Measurements from ENCODE around the gene GRK5. TPM values are rescaled to one million over a fixed set of nuclear protein-coding genes. Genes with fewer than 3 reads are reported as not detected.

The GRK5 gene
- total RNA-seq, 1 experiment from 2014 or later = 4.8 TPM

DNA sequence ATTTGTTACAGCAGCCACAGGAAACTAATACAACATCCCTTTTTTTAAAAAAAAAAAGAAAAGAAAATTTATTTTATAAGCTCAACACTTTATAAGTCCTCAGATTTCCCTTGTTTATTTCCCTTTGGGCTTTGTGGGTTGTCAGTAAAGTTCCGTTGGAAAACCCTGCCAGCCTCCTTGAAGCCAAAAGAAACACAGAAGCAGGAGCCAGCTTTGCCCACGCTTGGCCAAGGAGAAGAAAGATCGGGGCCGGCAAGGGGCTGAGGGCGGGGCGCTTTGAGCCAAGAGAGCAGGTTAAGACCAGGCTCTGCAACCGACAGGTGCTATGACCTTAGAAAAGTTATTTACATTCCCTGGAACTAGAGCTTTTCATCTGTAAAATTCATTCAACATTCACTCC lies 262.5 kb downstream of the GRK5 start:
- intact Hi-C loops (cut with micrococcal nuclease; ENCODE audit: unreplicated experiment) = no loop called here
- Histone ChIP-seq H3K4me3 (no peak overlapping the region), H3K27me3 (ENCODE audit: insufficient read depth, low read depth) (no peaks in the 10 kb centered on the region), H3K4me1 (replicated peaks; ENCODE audit: insufficient read depth) (peaks cover 13% of the 10 kb centered on the region), H2AFZ (no peak overlapping the region), H3K36me3 (ENCODE audit: low read depth) (no peaks in the 10 kb centered on the region), H3K4me2 (no peak overlapping the region), H3K9me2 (ENCODE audit: insufficient read depth) (no peaks in the 10 kb centered on the region), H3K27ac (no peak overlapping the region), H3K9me3 (ENCODE audit: insufficient read depth, low read depth) (no peaks in the 10 kb centered on the region), H3F3A (ENCODE audit: insufficient read depth, low read depth) (no peaks in the 10 kb centered on the region), H4K20me1 (ENCODE audit: insufficient read depth) (no peaks in the 10 kb centered on the region), H3K79me2 (ENCODE audit: low read depth) (no peaks in the 10 kb centered on the region)
- TF ChIP-seq, protein P1, sequence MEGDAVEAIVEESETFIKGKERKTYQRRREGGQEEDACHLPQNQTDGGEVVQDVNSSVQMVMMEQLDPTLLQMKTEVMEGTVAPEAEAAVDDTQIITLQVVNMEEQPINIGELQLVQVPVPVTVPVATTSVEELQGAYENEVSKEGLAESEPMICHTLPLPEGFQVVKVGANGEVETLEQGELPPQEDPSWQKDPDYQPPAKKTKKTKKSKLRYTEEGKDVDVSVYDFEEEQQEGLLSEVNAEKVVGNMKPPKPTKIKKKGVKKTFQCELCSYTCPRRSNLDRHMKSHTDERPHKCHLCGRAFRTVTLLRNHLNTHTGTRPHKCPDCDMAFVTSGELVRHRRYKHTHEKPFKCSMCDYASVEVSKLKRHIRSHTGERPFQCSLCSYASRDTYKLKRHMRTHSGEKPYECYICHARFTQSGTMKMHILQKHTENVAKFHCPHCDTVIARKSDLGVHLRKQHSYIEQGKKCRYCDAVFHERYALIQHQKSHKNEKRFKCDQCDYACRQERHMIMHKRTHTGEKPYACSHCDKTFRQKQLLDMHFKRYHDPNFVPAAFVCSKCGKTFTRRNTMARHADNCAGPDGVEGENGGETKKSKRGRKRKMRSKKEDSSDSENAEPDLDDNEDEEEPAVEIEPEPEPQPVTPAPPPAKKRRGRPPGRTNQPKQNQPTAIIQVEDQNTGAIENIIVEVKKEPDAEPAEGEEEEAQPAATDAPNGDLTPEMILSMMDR (conservative IDR thresholded peaks at IDR 0.05) = no peak
- no peak for TF ChIP-seq EZH2 (IDR thresholded peaks at IDR 0.05; ENCODE audit: low read depth)
- no TSS peak for BruUV-seq (replicated peaks)
- CTCF ChIA-PET = no interaction called here
- no peak for DNase-seq
- POLR2A ChIA-PET (ENCODE audit: unreplicated experiment) = no interaction called here

- Histone ChIP-seq H3K36me3 (ENCODE audit: low read depth) (no peaks in the 10 kb centered on the region), H3K9me3 (ENCODE audit: insufficient read depth, low read depth) (no peaks in the 10 kb centered on the region), H3K4me2 (no peak overlapping the region), H2AFZ (no peak overlapping the region), H3K9me2 (ENCODE audit: insufficient read depth) (no peaks in the 10 kb centered on the region), H3K4me1 (replicated peaks; ENCODE audit: insufficient read depth) (peaks cover 10% of the 10 kb centered on the region), H3K4me3 (no peak overlapping the region), H3F3A (ENCODE audit: insufficient read depth, low read depth) (no peaks in the 10 kb centered on the region), H3K27me3 (ENCODE audit: insufficient read depth, low read depth) (no peaks in the 10 kb centered on the region), H4K20me1 (ENCODE audit: insufficient read depth) (no peaks in the 10 kb centered on the region), H3K27ac (no peak overlapping the region), H3K79me2 (ENCODE audit: low read depth) (no peaks in the 10 kb centered on the region)
- DNase-seq = no peak
- ChIA-PET POLR2A (ENCODE audit: unreplicated experiment) (no interaction called here), CTCF (no interaction called here)
- no TSS peak for BruUV-seq (replicated peaks)
- TF ChIP-seq EZH2 (IDR thresholded peaks at IDR 0.05; ENCODE audit: low read depth) = no peak
- TF ChIP-seq, protein P1 (conservative IDR thresholded peaks at IDR 0.05) = no peak
- intact Hi-C loops (cut with micrococcal nuclease; ENCODE audit: unreplicated experiment) = no loop called here
These were observed 263.7 kb downstream of the GRK5 start for GRCh38 chr10:119470920-119471702.

- no peaks in the 10 kb centered on the region for H3K9me3 ChIP-seq (ENCODE audit: insufficient read depth, low read depth)
- ChIA-PET POLR2A (ENCODE audit: unreplicated experiment) (no interaction called here), CTCF (no interaction called here)
- no peaks in the 10 kb centered on the region for H3K27me3 ChIP-seq (ENCODE audit: insufficient read depth, low read depth)
- H3K4me1 ChIP-seq (replicated peaks; ENCODE audit: insufficient read depth) = peaks cover 9% of the 10 kb centered on the region
- H3K36me3 ChIP-seq (ENCODE audit: low read depth) = no peaks in the 10 kb centered on the region
- no peaks in the 10 kb centered on the region for H3K79me2 ChIP-seq (ENCODE audit: low read depth)
- H3K9me2 ChIP-seq (ENCODE audit: insufficient read depth) = no peaks in the 10 kb centered on the region
- no peak overlapping the region for H3K27ac ChIP-seq
- no peak overlapping the region for H3K4me3 ChIP-seq
- TF ChIP-seq, protein P1 (conservative IDR thresholded peaks at IDR 0.05) = no peak
- no peak for TF ChIP-seq EZH2 (IDR thresholded peaks at IDR 0.05; ENCODE audit: low read depth)
- H3K4me2 ChIP-seq = no peak overlapping the region
- BruUV-seq (replicated peaks) = no TSS peak
- no peak for DNase-seq
- intact Hi-C loops (cut with micrococcal nuclease; ENCODE audit: unreplicated experiment) = no loop called here
- H2AFZ ChIP-seq = no peak overlapping the region
- no peaks in the 10 kb centered on the region for H4K20me1 ChIP-seq (ENCODE audit: insufficient read depth)
- H3F3A ChIP-seq (ENCODE audit: insufficient read depth, low read depth) = no peaks in the 10 kb centered on the region
These were observed 266.4 kb downstream of the GRK5 start for GRCh38 chr10:119473771-119474170.

Measured in PC-9 (cell line).